ENCODE data around the gene PRDX1.
"Not testable (repeated sequence)": the region's sequence is repeated elsewhere in the genome, so short reads cannot be mapped to it uniquely, and the experiment has no call there.

- TF ChIP-seq EZH2phosphoT487 (IDR thresholded peaks at IDR 0.05; ENCODE audit: unreplicated experiment); REST (IDR thresholded peaks at IDR 0.05; ENCODE audit: unreplicated experiment); CTCF (conservative IDR thresholded peaks at IDR 0.05; ENCODE audit: low read depth in 2 of 2); ZNF114 (CRISPR knock-in tag; IDR thresholded peaks at IDR 0.05): not testable (repeated sequence)
These were observed 8.0 kb downstream of the PRDX1 start for GRCh38 chr1:45513532-45514260.
